Keratinocyte (primary cell): Measurements from ENCODE around the gene TRAF5. TPM values are rescaled to one million over a fixed set of nuclear protein-coding genes. Genes with fewer than 3 reads are reported as not detected.

Source experiments
- DNase-seq: peaks from one replicate; pipeline ENCODE4 v3.0.0-alpha.2; 2011; ENCODE audit warnings: low read depth, missing footprints, low spot score
- FAIRE-seq: peaks from 2 replicates; lab custom pipeline; 2011; peaks lifted over from hg19 to GRCh38; lab: Jason Lieb, UNC
- H2AFZ ChIP-seq: 2 replicates; pipeline ENCODE4 v1.6.0; 2012; ENCODE audit warnings: low read length, control low read depth, inconsistent platforms; ENCODE audit not compliant: control insufficient read depth
- H3K27ac ChIP-seq: 2 replicates; pipeline ENCODE4 v1.5.1; 2011; ENCODE audit warnings: low read length; ENCODE audit not compliant: control insufficient read depth, insufficient read depth
- H3K27me3 ChIP-seq: 3 replicates; pipeline ENCODE4 v1.6.0; 2011; ENCODE audit warnings: low read length; ENCODE audit not compliant: control insufficient read depth, insufficient read depth; ENCODE audit errors: extremely low read depth
- H3K36me3 ChIP-seq, 2 experiments: 2 replicates in 1 of 2; 3 replicates in 1 of 2; pipeline ENCODE4 v1.5.1; 2011; ENCODE audit warnings: low read length in 2 of 2, mild to moderate bottlenecking in 1 of 2; ENCODE audit not compliant: control insufficient read depth in 2 of 2, insufficient read depth in 2 of 2; ENCODE audit errors: extremely low read depth in 1 of 2
- H3K4me1 ChIP-seq: 3 replicates; pipeline ENCODE4 v1.5.1; 2011; ENCODE audit warnings: low read length; ENCODE audit not compliant: control insufficient read depth, insufficient read depth; ENCODE audit errors: extremely low read depth
- H3K4me2 ChIP-seq: 3 replicates; pipeline ENCODE4 v1.6.0; 2011; ENCODE audit warnings: low read depth, low read length; ENCODE audit not compliant: control insufficient read depth, insufficient read depth; ENCODE audit errors: extremely low read depth
- H3K4me3 ChIP-seq, 3 experiments: fragments of 200-600 bp in 1 of 3; sonication (generic) in 1 of 3; 2 replicates in 2 of 3; 3 replicates in 1 of 3; pipeline ENCODE4 v1.5.1; 2011 to 2016; ENCODE audit warnings: low read length in 3 of 3, mild to moderate bottlenecking in 3 of 3, control low read depth in 2 of 3, inconsistent platforms in 1 of 3, low read depth in 1 of 3, mixed read lengths in 1 of 3, mixed run types in 1 of 3, moderate library complexity in 1 of 3; ENCODE audit not compliant: control insufficient read depth in 2 of 3, insufficient read depth in 2 of 3; ENCODE audit errors: extremely low read depth in 1 of 3
- H3K79me2 ChIP-seq: 2 replicates; pipeline ENCODE4 v1.6.0; 2012; ENCODE audit warnings: low read length; ENCODE audit not compliant: control insufficient read depth, insufficient read depth
- H3K9ac ChIP-seq: 3 replicates; pipeline ENCODE4 v1.6.0; 2011; ENCODE audit warnings: low read length; ENCODE audit not compliant: control insufficient read depth, insufficient read depth; ENCODE audit errors: extremely low read depth
- H3K9me1 ChIP-seq: 3 replicates; pipeline ENCODE4 v1.6.0; 2011; ENCODE audit warnings: low read length; ENCODE audit not compliant: control insufficient read depth, insufficient read depth; ENCODE audit errors: extremely low read depth
- H3K9me3 ChIP-seq: 2 replicates; pipeline ENCODE4 v1.5.1; 2012; ENCODE audit warnings: low read depth, low read length; ENCODE audit not compliant: control insufficient read depth
- H4K20me1 ChIP-seq: 3 replicates; pipeline ENCODE4 v1.6.0; 2011; ENCODE audit warnings: low read length; ENCODE audit not compliant: control insufficient read depth, insufficient read depth; ENCODE audit errors: extremely low read depth
- CTCF ChIP-seq, 3 experiments: IDR thresholded peaks in 1 of 3; conservative IDR thresholded peaks in 1 of 3; optimal IDR thresholded peaks in 1 of 3; 2 replicates in 2 of 3; 3 replicates in 1 of 3; pipeline versions ENCODE3 to v1.5.1; 2011; ENCODE audit warnings: low read length in 3 of 3, mild to moderate bottlenecking in 3 of 3, moderate library complexity in 2 of 3, control low read depth in 1 of 3, inconsistent platforms in 1 of 3; ENCODE audit not compliant: insufficient read depth in 2 of 3; ENCODE audit errors: extremely low read depth in 1 of 3
- EZH2 ChIP-seq: IDR thresholded peaks from one replicate; pipeline ENCODE4 v1.6.1; 2012; ENCODE audit warnings: inconsistent platforms, mild to moderate bottlenecking, low read length, moderate library complexity
- dilution Hi-C: fragments of 300-500 bp; cut with MboI; formaldehyde crosslinking; loops from one replicate; pipeline ENCODE4 v1.7.0; 2020; ENCODE audit warnings: low sequenced_read_pairs; ENCODE audit not compliant: extremely low pct_ligation_motif_present
- polyA plus RNA-seq, 5 experiments: library from polyadenylated mRNA; depleted of rRNA in 3 of 5; stranded (reverse) in 3 of 5; stranded (forward) in 1 of 5; unstranded in 1 of 5; fragments of >200 nt; gene quantifications; 1 replicate in 1 of 5; 2 replicates in 3 of 5; 3 replicates in 1 of 5; pipeline versions ENCODE4 v1.2.1 to v1.2.3, GENCODE V29; 2011 to 2012; ENCODE audit warnings: missing spikeins in 2 of 5, low read depth in 1 of 5, low replicate concordance in 1 of 5

TRAF5 gene
- polyA plus RNA-seq, 1 donor (not counting 4 experiments of a cell fraction or from before 2014, with no cell fraction given) = 2.1 TPM

GRCh38 chr1:211355873-211356272 lies 29.2 kb downstream of the TRAF5 start:
- Histone ChIP-seq H3K4me3 (no peak overlapping the region), H3K27ac (no peak overlapping the region), H3K36me3 (no peaks in the 10 kb centered on the region), H3K9me1 (no peaks in the 10 kb centered on the region), H3K27me3 (no peaks in the 10 kb centered on the region), H3K79me2 (no peaks in the 10 kb centered on the region), H3K9ac (no peak overlapping the region), H3K4me1 (no peaks in the 10 kb centered on the region), H2AFZ (no peak overlapping the region), H3K4me2 (no peak overlapping the region), H3K9me3 (no peaks in the 10 kb centered on the region), H4K20me1 (no peaks in the 10 kb centered on the region)
- no peak for FAIRE-seq
- dilution Hi-C loops = no loop called here
- no peak for DNase-seq
- TF ChIP-seq CTCF (optimal IDR thresholded peaks at IDR 0.05 in 1 of 3, IDR thresholded peaks at IDR 0.05 in 1 of 3, conservative IDR thresholded peaks at IDR 0.05 in 1 of 3; ENCODE audit: extremely low read depth in 1 of 3, insufficient read depth in 2 of 3, low read length in 3 of 3) = no peak
- no peak for TF ChIP-seq EZH2

- Histone ChIP-seq H3K9me3 (no peaks in the 10 kb centered on the region), H4K20me1 (no peaks in the 10 kb centered on the region), H3K4me2 (no peak overlapping the region), H3K9me1 (no peaks in the 10 kb centered on the region), H3K36me3 (no peaks in the 10 kb centered on the region), H3K27ac (no peak overlapping the region), H3K79me2 (no peaks in the 10 kb centered on the region), H3K4me1 (no peaks in the 10 kb centered on the region), H3K27me3 (no peaks in the 10 kb centered on the region), H3K9ac (no peak overlapping the region), H2AFZ (no peak overlapping the region), H3K4me3 (no peak overlapping the region)
- DNase-seq (no peak), FAIRE-seq (no peak)
- no peak for TF ChIP-seq CTCF (optimal IDR thresholded peaks at IDR 0.05 in 1 of 3, IDR thresholded peaks at IDR 0.05 in 1 of 3, conservative IDR thresholded peaks at IDR 0.05 in 1 of 3; ENCODE audit: extremely low read depth in 1 of 3, insufficient read depth in 2 of 3, low read length in 3 of 3)
- TF ChIP-seq EZH2 = no peak
- dilution Hi-C loops = no loop called here
These were observed 30.2 kb downstream of the TRAF5 start for GRCh38 chr1:211356723-211357407.
